A549 (cell line): ENCODE results near the gene PLD4.

Experiments used
- EP300 ChIP-seq, 2 experiments: fragments of >200 bp; sonication (Bioruptor Twin); formaldehyde crosslinking; IDR thresholded peaks; 2 replicates in 1 of 2; 3 replicates in 1 of 2; pipeline ENCODE4 v1.6.1; 2016 to 2017
- POLR2A ChIP-seq: IDR thresholded peaks from 2 replicates; pipeline ENCODE4 v1.6.1; 2012; ENCODE audit warnings: mild to moderate bottlenecking, low read length
- RFX5 ChIP-seq: fragments of 450-650 bp; IDR thresholded peaks from 2 replicates; pipeline ENCODE4 v1.7.1; 2014; ENCODE audit warnings: antibody characterized with exemption, mild to moderate bottlenecking, moderate library complexity
- TF ChIP-seq, protein P1 (sequence below): fragments of >200 bp; sonication (Bioruptor Twin); formaldehyde crosslinking; IDR thresholded peaks from 3 replicates; pipeline ENCODE4 v1.5.1; 2016
- TF ChIP-seq, protein P2 (sequence below): fragments of 450-650 bp; IDR thresholded peaks from 2 replicates; pipeline ENCODE4 v1.6.1; 2014; ENCODE audit warnings: antibody characterized with exemption

DNA sequence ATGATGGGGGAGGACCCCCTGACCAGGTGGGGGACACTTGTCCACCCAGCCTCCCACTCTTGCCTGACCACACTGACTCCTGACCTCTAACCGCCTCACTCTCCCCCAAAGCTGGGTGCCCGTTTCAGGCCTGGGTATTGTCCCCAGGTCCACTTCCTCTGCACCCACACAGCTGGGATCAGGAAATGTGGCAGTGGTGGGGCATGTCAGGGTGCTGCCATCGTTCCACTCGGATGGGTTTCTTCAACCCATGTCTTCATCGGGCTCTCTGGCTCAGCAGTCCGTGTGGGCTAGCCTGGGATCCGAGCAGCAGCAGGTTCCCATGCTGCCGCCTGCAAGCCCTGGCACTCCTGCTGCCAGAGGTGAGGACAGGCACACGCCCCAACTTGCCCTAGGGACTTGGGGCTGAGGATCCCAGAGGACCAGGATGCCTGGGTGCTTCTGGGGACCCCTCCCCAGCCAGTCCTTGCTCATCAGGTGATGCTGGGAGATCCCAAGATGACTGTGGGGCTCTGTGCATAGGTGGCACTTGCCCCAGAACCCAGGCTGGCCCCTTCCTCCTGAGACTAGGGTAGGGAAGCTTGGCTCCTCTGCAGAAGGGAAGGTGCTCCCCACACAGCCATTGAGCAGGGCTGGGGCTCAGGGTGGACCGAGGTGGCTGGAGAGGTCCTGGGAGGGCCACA, 58.0 kb downstream of the PLD4 start:
- TF ChIP-seq RFX5 (no peak), POLR2A (no peak), EP300 (IDR thresholded peaks at IDR 0.05) (no peak)
- TF ChIP-seq, protein P1, sequence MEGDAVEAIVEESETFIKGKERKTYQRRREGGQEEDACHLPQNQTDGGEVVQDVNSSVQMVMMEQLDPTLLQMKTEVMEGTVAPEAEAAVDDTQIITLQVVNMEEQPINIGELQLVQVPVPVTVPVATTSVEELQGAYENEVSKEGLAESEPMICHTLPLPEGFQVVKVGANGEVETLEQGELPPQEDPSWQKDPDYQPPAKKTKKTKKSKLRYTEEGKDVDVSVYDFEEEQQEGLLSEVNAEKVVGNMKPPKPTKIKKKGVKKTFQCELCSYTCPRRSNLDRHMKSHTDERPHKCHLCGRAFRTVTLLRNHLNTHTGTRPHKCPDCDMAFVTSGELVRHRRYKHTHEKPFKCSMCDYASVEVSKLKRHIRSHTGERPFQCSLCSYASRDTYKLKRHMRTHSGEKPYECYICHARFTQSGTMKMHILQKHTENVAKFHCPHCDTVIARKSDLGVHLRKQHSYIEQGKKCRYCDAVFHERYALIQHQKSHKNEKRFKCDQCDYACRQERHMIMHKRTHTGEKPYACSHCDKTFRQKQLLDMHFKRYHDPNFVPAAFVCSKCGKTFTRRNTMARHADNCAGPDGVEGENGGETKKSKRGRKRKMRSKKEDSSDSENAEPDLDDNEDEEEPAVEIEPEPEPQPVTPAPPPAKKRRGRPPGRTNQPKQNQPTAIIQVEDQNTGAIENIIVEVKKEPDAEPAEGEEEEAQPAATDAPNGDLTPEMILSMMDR = no peak
- TF ChIP-seq, protein P2, sequence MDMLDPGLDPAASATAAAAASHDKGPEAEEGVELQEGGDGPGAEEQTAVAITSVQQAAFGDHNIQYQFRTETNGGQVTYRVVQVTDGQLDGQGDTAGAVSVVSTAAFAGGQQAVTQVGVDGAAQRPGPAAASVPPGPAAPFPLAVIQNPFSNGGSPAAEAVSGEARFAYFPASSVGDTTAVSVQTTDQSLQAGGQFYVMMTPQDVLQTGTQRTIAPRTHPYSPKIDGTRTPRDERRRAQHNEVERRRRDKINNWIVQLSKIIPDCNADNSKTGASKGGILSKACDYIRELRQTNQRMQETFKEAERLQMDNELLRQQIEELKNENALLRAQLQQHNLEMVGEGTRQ = no peak
